Measurements from ENCODE around the gene MAOA. TPM values are rescaled to one million over a fixed set of nuclear protein-coding genes. Genes with fewer than 3 reads are reported as not detected.

MAOA gene
- total and polyA plus RNA-seq, 9 of the 15 experiments (the other 6 are each of a cell fraction or from before 2014, with no cell fraction given), result 0.68 to 2.7 (median 1.9) TPM

GRCh38 chrX:43731086-43731485 is 75.0 kb downstream of the MAOA start:
- POLR2A ChIA-PET, result no interaction called here
- no peak for FAIRE-seq
- no TSS peak for BruUV-seq (replicated peaks)
- Histone ChIP-seq H4K20me1 (replicated peaks; ENCODE audit: control insufficient read depth, insufficient read depth, low read length) (no peaks in the 10 kb centered on the region), H3K27ac (ENCODE audit: extremely low read depth, low read depth, low read length) (no peak overlapping the region), H3K4me2 (ENCODE audit: insufficient read depth, low read length) (no peak overlapping the region), H3K4me3 (no peak overlapping the region), H3K36me3 (ENCODE audit: control insufficient read depth, insufficient read depth, low read length) (no peaks in the 10 kb centered on the region), H3K9me1 (ENCODE audit: control insufficient read depth, insufficient read depth, low read length) (no peaks in the 10 kb centered on the region), H3K9ac (ENCODE audit: insufficient read depth in 1 of 2, low read depth in 2 of 2, low read length in 2 of 2) (no peak overlapping the region), H3K79me2 (ENCODE audit: control insufficient read depth, insufficient read depth, low read length) (no peaks in the 10 kb centered on the region), H2AFZ (ENCODE audit: low read depth, low read length) (no peak overlapping the region), H3K4me1 (replicated peaks in 1 of 2; ENCODE audit: control insufficient read depth in 2 of 2, insufficient read depth in 2 of 2, low read length in 2 of 2) (no peaks in the 10 kb centered on the region), H3K27me3 (ENCODE audit: control insufficient read depth in 2 of 2, insufficient read depth in 2 of 2, low read length in 2 of 2) (no peaks in the 10 kb centered on the region), H3K9me3 (replicated peaks; ENCODE audit: control insufficient read depth, insufficient read depth, low read depth, low read length) (no peaks in the 10 kb centered on the region)
- in situ Hi-C loops (cut with MboI), result no loop called here
- WGBS (ENCODE audit: insufficient coverage, low coverage, missing lambda C conversion rate), result 5% methylated on average over 7 of the region's 7 CpGs
- intact Hi-C loops (cut with micrococcal nuclease), result no loop called here
- CTCF ChIA-PET (ENCODE audit: low intra/inter-chr PET ratio), result no interaction called here
- ATAC-seq, result no peak
- no peak for DNase-seq (ENCODE audit: extremely low read depth in 1 of 4, low spot score in 3 of 4)
- TF ChIP-seq GABPB2 (CRISPR knock-in tag; conservative IDR thresholded peaks at IDR 0.05) (no peak), MGA (IDR thresholded peaks at IDR 0.05) (no peak), XRCC4 (IDR thresholded peaks at IDR 0.05; ENCODE audit: extremely low read depth, insufficient read depth, insufficient read length) (no peak), PHTF2 (CRISPR knock-in tag; IDR thresholded peaks at IDR 0.05) (no peak), SUPT5H (IDR thresholded peaks at IDR 0.05) (no peak), SIRT6 (IDR thresholded peaks at IDR 0.05; ENCODE audit: low read depth, low read length) (no peak), SLC30A9 (CRISPR knock-in tag; IDR thresholded peaks at IDR 0.05) (no peak), FOS (IDR thresholded peaks at IDR 0.05; ENCODE audit: extremely low read depth, insufficient read length) (no peak), YY1 (IDR thresholded peaks at IDR 0.05; ENCODE audit: borderline replicate concordance in 1 of 3, control insufficient read depth in 1 of 3, extremely low read depth in 1 of 3, insufficient read depth in 3 of 3, insufficient read length in 1 of 3, insufficient replicate concordance in 2 of 3, low read depth in 1 of 3, low read length in 2 of 3) (no peak), ZNF282 (CRISPR knock-in tag; IDR thresholded peaks at IDR 0.05) (no peak), SRSF9 (IDR thresholded peaks at IDR 0.05; ENCODE audit: borderline replicate concordance, low read depth, low read length) (no peak)
